Left forelimb (tissue), 1 donor: ENCODE results near the gene NOSTRIN.
"Not testable (repeated sequence)": the region's sequence is repeated elsewhere in the genome, so short reads cannot be mapped to it uniquely, and the experiment has no call there.

ENCODE experiments used
- DNase-seq: peaks from one replicate; pipeline ENCODE4 v3.0.0-alpha.2; 2018; ENCODE audit warnings: low spot score

NOSTRIN gene, protein sequence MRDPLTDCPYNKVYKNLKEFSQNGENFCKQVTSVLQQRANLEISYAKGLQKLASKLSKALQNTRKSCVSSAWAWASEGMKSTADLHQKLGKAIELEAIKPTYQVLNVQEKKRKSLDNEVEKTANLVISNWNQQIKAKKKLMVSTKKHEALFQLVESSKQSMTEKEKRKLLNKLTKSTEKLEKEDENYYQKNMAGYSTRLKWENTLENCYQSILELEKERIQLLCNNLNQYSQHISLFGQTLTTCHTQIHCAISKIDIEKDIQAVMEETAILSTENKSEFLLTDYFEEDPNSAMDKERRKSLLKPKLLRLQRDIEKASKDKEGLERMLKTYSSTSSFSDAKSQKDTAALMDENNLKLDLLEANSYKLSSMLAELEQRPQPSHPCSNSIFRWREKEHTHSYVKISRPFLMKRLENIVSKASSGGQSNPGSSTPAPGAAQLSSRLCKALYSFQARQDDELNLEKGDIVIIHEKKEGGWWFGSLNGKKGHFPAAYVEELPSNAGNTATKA

DNA sequence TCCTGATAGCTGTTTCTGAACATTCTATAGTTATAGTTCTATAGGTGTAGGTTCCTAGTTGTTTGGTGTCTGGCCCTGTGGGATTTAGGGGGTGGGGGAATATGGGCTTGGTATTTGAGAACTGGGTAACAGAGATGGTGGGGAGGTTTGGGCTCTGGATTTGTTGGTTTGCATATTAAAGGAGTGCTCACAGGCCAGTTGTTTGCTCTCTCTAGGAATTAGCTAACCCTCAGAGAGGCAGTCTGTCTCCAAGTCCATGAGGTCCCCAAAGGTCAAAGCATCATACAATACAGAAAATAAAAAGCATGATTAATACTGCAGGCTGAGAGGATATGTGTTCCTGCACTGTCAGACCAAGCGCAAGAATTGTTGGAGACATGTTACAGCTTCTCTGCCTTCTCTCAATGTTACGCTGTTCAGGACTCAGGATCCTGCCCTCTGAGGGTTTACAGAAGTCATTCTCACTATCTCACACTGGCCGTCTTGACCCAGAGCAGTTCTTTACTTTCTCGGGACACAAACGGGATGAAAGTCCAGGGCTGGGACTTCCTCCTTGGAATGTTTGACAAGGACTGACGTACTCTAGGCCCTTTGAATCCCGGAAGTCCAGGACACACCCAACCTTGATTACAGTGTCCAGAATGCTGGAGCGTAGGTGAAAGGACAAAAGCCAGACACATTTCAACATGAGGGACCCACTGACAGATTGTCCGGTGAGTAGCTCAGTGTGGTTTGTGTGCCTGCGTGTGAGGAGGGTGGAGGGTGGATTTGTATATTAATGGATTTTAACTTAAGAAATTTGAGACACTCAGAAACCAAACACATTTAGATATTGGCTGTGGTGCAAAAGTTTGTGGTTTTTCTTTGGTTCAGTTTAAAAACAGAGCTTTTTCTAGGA is at the start of gene NOSTRIN:
TSS of gene NOSTRIN (plus strand) at position 677 of the 898 bp plus-strand sequence. CDS start at position 687, 10 bp downstream.
- DNase-seq, result no peak

DNA sequence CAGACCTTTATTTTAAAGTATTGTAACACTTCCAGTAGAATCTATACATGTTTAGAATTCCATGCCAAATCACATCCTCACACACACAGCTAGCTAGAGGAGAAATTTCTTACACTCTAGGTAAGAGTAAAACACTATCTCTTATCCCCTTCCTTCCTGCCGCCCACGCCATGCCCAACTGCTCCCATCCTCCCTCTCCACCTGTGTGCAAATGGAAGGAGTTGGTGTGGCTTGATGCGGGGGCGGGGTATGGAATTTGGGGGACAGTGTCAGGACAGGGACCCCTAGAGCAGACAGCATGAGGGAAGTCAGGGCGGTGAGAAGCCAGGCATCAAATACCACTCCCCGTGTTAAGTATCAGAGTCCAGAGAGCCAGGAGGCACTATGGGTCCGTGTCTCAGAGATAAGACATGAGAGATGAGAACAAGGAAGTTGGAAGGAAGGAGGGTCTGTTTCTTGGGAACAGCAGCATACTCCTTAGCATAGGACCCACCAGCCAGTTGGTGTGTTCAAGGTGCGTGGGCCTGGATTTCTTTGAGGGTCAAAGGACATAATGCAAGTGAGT is 48.6 kb upstream of the NOSTRIN start:
- no peak for DNase-seq

DNA sequence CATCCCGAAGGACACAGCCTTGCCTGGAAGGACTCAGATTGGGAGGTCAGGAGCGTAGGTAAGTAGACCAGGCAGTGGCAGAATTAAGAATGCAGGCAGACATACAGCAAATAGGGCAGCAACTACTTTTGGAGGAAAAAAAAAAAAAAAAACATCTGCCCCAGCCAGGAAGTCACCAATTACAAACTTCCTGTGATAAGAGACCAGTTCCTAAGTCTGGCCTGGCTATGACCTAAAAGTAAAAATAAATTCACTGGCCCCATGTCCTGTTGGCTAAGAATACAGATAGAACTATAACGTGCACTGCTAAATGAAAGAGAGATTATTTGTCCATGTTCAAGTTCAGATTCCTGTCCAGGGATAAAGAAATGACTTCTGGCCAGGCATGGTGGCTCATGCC is 45.2 kb upstream of the NOSTRIN start:
- DNase-seq, result no peak

DNA sequence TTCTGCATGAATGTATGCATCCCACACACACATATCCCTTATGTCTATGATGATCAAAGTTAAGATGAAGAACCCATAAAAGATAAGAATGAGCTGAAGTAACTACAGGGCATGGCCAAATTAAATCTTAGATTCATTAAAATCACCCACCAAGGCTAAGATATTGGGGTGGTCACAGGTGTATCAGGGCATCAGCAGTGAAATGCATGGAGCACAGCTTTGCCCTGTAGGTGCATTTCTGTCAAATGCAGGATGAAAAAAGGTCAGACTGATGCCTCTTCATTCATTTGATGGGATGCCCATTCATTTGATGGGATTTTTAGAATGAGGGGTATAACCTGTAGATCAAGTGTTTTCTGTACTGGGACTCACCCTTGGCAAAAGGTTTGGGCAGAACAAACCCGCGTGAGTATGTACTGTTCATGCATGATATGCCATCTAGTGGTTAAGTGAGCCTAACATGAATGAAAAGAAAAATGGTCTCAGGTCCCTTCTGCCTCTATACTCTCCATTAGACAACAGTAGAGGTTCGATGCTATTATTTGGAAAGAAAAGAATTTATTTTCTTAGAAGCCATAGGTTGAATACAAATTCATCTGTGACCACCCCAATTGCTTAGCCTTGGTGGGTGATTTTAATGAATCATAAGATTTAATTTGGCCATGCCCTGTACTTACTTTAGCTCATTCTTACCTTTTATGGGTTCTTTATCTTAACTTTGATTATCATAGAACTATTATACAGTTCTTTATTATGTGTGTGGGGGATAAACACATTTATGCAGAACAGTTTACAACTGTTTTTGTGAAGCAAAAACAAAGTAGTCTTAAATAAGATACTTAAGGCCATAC is 43.2 kb upstream of the NOSTRIN start:
- DNase-seq, result no peak

DNA sequence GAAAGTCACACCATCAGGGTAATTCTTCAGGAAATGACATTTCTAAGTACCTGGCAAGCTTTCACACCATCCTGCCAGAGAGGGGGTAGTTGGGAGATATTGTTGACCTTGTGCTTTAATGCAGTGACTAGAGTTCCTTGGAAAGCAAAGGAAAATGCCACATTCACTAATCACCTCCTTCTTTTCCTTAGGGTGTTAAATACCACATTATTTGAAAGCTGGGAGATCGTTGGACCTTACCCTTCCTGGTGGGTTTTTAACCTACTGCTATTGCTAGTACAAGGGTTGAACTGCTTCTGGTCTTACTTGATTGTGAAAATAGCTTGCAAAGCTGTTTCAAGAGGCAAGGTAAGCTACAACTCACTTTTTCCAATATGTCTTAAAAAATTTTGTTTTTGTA is 37.0 kb upstream of the NOSTRIN start:
- DNase-seq, result no peak

DNA sequence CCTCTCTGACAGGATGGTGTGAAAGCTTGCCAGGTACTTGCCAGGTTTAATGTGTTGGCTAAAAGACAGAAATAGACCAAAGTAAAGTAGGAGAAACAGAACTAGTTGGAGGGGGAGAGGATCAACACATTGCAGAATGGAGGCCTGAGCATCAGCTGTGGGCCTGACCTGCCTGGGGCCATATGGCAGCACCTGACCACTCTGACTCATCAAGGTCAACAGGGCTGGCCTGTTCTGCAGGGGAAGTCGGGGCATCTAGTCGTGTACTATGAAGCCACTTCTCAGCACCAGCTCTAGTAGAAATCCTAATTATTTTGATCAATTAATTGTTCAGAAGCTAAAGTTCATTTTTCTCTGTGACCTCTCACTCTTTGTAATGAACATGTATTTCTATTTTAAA is 35.8 kb upstream of the NOSTRIN start:
- no peak for DNase-seq

DNA sequence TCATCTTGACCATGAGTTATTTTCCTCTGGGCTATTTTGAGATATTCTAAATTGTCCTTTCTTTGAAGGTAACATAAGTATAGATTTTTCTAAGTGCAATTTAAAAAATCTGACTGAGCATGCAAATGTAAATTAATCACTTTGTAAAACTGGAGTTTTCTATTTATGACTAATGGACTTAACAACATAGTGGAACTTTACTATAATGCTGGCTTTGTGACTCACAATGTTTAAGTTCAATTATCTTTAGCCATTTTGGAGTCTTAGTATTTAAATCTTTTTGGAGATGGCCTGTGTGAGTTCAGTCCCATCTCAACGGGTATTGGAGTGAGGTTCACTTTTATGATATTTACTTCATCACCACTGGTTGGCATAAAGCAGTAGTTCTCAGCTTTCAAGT is 35.2 kb upstream of the NOSTRIN start:
- DNase-seq, result no peak

DNA sequence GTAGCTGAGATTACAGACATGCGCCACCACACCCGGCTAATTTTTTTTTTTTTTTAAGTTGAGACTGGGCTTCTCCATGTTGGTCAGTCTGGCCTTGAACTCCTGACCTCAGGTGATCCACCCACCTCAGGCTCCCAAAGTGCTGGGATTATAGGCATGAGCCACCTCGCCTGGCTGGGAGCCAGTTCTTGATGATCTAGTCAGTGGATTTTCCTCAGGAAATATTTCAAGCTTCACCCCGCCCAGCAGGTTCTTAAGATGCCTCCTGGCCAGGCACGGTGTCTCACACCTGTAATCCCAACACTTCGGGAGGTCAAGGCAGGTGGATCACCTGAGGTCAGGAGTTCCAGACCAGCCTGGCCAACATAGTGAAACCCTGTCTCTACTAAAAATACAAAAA is 34.1 kb upstream of the NOSTRIN start:
- DNase-seq, result not testable (repeated sequence)

DNA sequence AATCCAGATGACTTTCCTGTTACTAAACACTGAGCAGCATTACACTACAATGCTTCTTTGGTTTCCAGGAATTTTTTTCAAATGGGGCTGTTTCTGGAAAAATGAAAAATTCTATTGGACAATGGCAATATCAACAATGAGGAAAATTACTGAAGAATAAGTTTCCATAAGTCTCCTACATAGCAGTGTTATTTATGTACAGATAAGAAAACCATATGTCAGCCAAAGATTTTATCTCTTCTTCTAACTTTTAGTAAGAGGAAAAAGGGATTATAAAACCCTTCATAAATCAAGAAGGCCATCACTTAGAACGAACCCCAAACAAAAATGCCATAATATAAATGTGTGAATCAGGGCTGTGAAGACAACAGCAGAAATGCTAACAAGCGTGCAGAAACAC is 31.6 kb upstream of the NOSTRIN start:
- DNase-seq, result no peak

DNA sequence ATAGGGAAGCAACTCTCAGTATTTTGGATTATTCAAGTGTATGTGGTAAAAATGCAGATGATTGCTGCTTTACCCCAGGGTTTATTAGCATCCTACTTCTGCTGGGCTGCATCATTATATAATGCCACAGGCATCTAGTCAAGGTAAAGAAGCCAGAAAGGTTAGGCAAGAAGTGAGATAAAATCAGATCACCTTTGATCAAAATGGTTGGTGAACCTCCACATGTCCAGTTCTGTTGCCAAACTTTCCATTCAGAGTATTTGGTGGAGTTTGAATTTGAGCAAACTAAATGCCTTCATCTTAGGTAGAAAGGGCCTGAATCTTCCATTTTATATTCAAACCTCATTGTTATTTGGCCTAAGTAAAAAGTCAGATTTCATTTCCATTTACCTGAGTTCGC is 29.7 kb upstream of the NOSTRIN start:
- DNase-seq, result no peak

DNA sequence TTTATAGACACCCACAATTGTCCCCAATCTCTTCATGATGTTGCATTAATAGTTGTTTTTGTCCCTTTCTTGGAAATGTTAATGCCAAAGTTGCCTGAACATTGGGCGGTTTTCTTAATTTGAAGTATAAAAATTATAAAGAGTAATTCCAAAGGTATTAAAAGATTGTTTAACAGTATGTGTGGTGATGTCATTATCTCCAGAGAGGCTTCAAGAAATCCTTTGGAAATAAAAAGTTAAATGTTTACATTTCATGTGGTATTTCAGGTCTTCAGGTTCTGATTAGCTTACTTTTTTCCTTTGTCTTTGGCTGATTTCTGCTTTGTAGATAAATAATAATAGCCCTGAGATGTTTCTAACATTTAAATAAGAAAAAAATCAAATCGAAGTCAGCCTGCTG is 29.3 kb upstream of the NOSTRIN start:
- DNase-seq, result no peak

DNA sequence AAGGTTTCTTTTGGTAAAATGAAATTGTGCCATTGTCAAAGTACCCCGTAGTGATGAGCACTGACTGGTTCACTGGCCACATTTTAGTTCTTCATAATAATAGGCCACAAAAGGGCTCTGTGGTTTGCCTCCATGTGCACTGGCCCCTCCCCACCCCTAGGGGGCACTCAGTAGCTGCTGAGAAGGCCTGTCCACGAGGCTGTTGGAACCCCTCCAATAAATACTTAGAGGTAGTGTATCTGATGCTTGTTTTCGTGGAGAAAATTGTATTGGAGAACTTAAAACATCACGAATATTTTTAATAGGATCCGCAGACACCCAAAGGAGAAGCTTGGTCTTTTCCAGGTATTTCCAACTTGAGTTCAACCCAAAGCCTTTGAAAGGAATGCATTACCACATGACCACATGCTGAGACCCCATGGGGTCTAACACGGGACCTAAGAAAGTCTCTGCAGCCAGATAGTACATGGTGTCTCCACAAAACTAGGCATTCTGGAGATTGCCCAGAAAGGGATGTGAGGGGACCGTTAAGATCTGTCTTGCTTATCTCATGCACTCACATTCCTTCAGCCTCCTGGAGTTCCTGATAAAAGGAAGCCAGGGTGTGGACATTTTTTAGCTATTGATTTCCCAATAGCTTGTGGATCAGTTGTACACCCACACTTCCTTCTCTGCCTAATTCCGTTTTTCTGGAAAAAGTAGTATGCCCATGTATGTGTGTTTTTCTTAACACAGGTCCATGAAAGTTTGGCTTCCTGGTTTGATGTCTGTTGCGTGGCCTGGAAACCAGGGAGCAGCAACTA is 28.5 kb upstream of the NOSTRIN start:
- DNase-seq, result no peak

DNA sequence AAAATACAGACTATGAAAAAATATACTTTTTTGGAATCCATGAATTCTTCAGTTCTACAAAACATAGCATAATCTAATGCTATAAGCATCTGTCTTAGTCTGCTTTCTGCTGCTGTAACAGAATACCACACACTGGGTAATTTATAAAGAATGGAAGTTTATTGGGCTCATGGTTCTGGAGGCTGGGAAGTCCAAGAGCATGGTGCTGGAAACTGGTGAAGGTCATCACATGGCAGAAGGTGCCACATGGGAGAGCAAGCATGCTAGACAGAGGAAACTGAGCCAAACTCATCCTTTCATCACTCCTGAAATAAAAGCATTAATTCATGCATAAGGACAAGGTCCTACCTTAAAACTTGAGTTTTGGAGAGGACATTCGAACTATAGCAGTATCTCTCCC is 26.6 kb upstream of the NOSTRIN start:
- no peak for DNase-seq

DNA sequence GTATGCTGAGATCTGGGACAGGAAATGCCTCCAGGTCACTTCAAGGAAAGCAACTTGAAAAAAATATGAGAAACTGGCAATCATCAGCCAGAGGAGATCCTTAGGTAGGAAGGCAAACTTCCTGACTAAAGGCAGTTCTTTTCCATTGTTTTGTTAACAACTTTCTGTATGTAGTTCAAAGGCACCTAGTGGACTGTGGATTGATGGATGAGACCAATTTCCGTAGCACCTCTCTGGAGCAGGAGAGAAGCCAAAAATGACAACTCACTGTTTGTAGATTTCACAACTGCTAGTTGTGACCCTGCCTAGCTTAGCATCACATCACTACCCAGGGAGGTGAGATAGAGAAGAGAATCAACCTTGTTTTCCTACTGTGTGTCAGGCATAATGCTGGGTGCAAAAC is 21.8 kb upstream of the NOSTRIN start:
- no peak for DNase-seq

DNA sequence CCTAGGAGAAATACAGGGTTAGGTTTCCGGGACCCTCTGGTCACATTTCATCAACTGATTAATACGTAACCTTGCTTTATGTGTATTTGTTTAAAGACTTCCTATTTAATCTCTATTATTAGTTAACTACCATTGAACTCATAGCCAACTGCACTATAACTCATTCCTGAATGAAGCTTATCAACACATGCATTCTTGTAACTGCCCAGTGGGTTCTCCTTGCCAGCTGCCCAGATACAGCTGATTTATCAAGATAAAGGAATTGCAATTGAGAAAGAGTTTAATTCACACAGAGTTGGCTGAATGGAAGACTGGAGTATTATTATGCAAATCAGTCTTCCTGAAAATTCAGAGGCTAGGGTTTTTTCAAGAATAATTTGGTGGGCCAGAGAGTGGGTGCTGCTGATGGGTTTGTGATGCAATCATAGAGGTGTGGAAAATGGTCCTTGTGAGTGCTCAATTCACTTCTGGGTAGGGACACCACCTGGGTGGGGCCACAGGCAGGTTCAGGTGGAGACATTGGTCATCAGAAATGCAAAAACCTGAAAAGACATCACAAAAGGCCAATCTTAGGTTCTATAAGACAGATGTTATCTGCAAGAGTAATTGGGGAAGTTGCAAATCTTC is 21.1 kb upstream of the NOSTRIN start:
- DNase-seq, result no peak

DNA sequence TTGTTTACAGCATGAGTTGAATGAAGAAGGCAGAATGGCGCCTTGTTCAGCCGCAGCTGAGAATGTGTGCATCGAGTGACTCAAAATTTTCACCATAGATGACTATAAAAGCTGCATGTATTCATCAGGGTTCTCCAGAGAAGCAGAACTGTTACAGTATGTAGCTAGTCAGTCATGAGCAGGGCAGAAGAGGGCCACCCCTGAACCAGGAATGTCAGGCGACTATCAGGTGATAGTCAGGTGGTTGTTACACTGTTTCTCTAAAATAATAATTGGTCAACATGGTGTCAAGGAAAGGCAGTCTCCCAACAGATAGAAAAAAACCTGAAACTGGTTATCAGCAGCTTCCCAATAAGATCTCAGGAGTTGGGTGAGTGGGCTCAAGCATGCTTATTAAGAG is 20.2 kb upstream of the NOSTRIN start:
- no peak for DNase-seq

DNA sequence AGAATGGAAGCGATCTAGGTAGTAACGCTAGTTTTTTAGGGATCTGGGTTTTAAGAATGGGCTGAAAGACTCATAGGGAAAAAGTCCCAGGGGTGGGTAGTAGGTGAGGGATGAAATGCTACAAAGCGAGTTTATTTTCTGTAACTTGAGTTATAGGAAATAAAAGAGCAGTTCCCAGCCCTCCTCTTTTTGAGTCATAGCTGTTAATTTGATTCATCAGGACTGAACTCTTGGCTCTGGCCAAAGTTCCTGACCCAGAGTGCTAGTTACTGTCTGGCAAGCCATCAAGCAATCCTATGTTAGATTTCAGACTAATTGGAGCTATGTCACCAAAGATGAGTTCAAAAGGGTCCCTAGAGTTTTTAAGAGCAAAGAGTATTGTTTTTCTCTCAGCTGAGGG is 17.4 kb upstream of the NOSTRIN start:
- DNase-seq, result no peak

DNA sequence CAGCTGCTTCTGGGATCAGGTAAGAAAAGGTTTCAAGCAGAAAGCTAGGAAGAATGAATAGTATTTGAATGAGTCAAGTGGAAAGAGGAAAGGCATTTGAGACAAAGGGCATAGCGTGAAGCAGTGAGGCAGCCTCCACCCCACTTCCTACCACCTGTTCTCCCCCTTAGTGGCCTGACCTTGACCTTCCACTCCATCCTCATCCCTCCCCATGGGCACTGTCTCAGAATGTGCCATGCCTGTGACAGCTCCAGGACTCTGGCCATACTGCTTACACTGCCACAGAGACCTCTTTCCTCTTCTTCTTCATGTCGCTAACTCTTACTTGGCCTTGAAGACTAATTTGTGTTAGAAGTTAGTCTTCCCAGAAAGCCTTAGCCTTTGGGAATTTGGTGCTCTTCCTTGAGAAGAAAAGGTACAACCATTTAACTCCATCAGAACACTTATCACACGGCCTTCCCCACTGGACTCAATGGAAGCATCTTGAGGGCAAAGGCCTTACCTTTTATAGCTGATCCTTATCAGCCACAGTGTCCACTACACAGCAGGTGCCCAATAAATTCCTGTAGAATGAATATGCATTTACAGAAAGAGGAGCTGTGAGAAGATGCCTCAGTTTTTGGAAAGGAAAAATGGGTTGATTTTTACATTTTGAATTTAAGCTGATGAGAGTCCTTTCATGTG is 15.2 kb upstream of the NOSTRIN start:
- DNase-seq, result no peak

DNA sequence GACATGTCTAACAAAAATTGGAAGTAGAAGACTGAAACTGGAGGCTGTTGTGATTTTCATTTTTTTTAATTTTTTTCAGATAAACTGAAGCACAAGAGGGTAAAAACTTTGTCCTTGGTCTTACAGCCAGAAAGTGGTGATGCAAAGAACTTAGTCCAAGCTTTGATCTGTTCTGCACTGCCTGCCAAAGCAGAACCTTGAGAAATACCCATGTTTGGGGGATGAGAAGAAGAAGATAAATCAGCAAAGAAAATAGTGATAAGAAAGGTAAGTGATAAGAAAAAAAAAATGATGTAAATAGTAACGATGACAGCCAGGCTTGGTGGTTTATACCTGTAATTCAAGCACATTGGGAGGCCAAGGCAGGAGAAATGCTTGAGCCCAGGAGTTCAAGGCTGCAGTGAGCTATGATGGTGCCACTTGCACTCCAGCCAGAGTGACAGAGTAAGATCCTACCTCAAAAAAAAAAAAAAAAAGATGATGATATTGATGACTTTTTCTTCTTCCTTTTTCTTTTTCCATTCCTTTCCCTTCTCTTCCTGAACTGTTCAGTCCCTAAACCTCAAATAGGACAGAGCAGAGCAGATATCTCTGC is 14.6 kb upstream of the NOSTRIN start:
- DNase-seq, result no peak
